Measurements from ENCODE around the gene NCAM2. TPM values are rescaled to one million over a fixed set of nuclear protein-coding genes. Genes with fewer than 3 reads are reported as not detected.

NCAM2 gene
- total and polyA plus RNA-seq, 2 of the 8 experiments (the other 6 are each of a cell fraction or from before 2014, with no cell fraction given) = 0.14 to 1.1 TPM

GRCh38 chr21:21309510-21309909 is 311.3 kb downstream of the NCAM2 start:
- Histone ChIP-seq H2BK5ac (ENCODE audit: low read depth, low read length) (no peak overlapping the region), H3K4me2 (ENCODE audit: insufficient read depth in 1 of 2, low read depth in 2 of 2, low read length in 2 of 2) (no peak overlapping the region), H3K27ac (ENCODE audit: low read depth, low read length) (no peak overlapping the region), H2AK5ac (ENCODE audit: low read depth, low read length) (no peak overlapping the region), H3K36me3 (ENCODE audit: control insufficient read depth in 2 of 4, insufficient read depth in 4 of 4, low read length in 3 of 4) (no peaks in the 10 kb centered on the region), H3K9ac (replicated peaks in 1 of 4; ENCODE audit: extremely low read depth in 1 of 4, low read depth in 3 of 4, low read length in 3 of 4) (no peak overlapping the region), H4K8ac (ENCODE audit: extremely low read depth, insufficient read depth, low read length) (no peak overlapping the region), H2BK15ac (ENCODE audit: low read length) (no peak overlapping the region), H3K23me2 (ENCODE audit: low read depth, low read length) (no peaks in the 10 kb centered on the region), H4K5ac (ENCODE audit: insufficient read length, low read depth, low read length) (no peak overlapping the region), H4K20me1 (replicated peaks in 1 of 2; ENCODE audit: control insufficient read depth in 1 of 2, insufficient read depth in 2 of 2, low read length in 2 of 2) (no peaks in the 10 kb centered on the region), H3K14ac (ENCODE audit: insufficient read length) (no peak overlapping the region), H3K23ac (ENCODE audit: insufficient read length) (no peak overlapping the region), H2AFZ (ENCODE audit: low read length) (no peak overlapping the region), H3K79me2 (ENCODE audit: control insufficient read depth in 1 of 2, insufficient read depth in 2 of 2, low read length in 2 of 2) (no peaks in the 10 kb centered on the region), H3K4ac (replicated peaks; ENCODE audit: insufficient read length, low read depth, low read length) (no peak overlapping the region), H3K56ac (replicated peaks; ENCODE audit: insufficient read length, low read depth, low read length) (no peak overlapping the region), H4K91ac (replicated peaks; ENCODE audit: insufficient read length, low read length) (no peak overlapping the region), H2BK120ac (replicated peaks; ENCODE audit: low read depth, low read length) (no peak overlapping the region), H3K4me3 (ENCODE audit: extremely low read depth in 1 of 4, insufficient read depth in 2 of 4, low read depth in 3 of 4, low read length in 4 of 4) (no peak overlapping the region), H3K27me3 (replicated peaks in 1 of 4; ENCODE audit: control insufficient read depth in 3 of 4, extremely low read depth in 1 of 4, insufficient read depth in 3 of 4, low read length in 3 of 4) (no peaks in the 10 kb centered on the region), H3K79me1 (ENCODE audit: low read depth, low read length) (no peaks in the 10 kb centered on the region), H3K4me1 (replicated peaks in 1 of 4; ENCODE audit: control insufficient read depth in 3 of 4, insufficient read depth in 4 of 4, low read length in 3 of 4) (no peaks in the 10 kb centered on the region; a peak in 1 of 7 replicates), H2BK20ac (ENCODE audit: low read length) (no peak overlapping the region), H3K18ac (ENCODE audit: extremely low read depth, low read length) (no peak overlapping the region), H3K9me3 (ENCODE audit: insufficient read depth in 2 of 2, low read depth in 1 of 2, low read length in 1 of 2) (no peaks in the 10 kb centered on the region), H2BK12ac (ENCODE audit: low read depth, low read length) (no peak overlapping the region)
- CTCF ChIA-PET (ENCODE audit: partially characterized antibody) = interaction anchor here (1.1 kb wide), 1 partner anchor 16 kb away, joined by 3 read pairs; no protein-coding TSS in a partner anchor
- 100% methylated on average over 1 of the region's 1 CpG; no CpG with 5 or more reads in 1 of the 2 experiments for WGBS, 2 experiments (ENCODE audit: extremely low coverage in 1 of 2, insufficient coverage in 1 of 2, insufficient read length in 1 of 2, insufficient replicate concordance in 2 of 2, low coverage in 1 of 2, low lambda C conversion rate in 2 of 2, missing lambda C conversion rate in 1 of 2)
- no peak for DNase-seq (ENCODE audit: low read depth in 1 of 2, low spot score in 2 of 2)
- POLR2A ChIA-PET (ENCODE audit: partially characterized antibody) = no interaction called here
- FAIRE-seq = no peak
- TF ChIP-seq HDAC2 (IDR thresholded peaks at IDR 0.05; ENCODE audit: borderline replicate concordance in 1 of 2, low read depth in 2 of 2, low read length in 2 of 2) = no peak
- TF ChIP-seq USF2 (IDR thresholded peaks at IDR 0.05; ENCODE audit: low read length) = no peak
- no peak for TF ChIP-seq E2F6 (IDR thresholded peaks at IDR 0.05)
- no peak for TF ChIP-seq KDM4A (IDR thresholded peaks at IDR 0.05; ENCODE audit: low read depth, low read length, severe bottlenecking)
- no peak for TF ChIP-seq HDAC6 (IDR thresholded peaks at IDR 0.05; ENCODE audit: low read depth, low read length)
- no peak for TF ChIP-seq SP1 (IDR thresholded peaks at IDR 0.05; ENCODE audit: low read depth, low read length)
- no peak for TF ChIP-seq POU5F1 (IDR thresholded peaks at IDR 0.05; ENCODE audit: low read depth, low read length)
- TF ChIP-seq SUZ12 (IDR thresholded peaks at IDR 0.05; ENCODE audit: low read length) = no peak
- TF ChIP-seq RAD21 (IDR thresholded peaks at IDR 0.05 in 1 of 2, conservative IDR thresholded peaks at IDR 0.05 in 1 of 2; ENCODE audit: low read depth in 2 of 2, low read length in 2 of 2) = no peak
